GM21360 (cell line): Measurements from ENCODE around the gene SPNS3.

ENCODE experiments used
- ATAC-seq: cut with Tn5 transposase; IDR thresholded peaks from one replicate; pipeline ENCODE4 v1.9.1; 2021; ENCODE audit warnings: mild to moderate bottlenecking, moderate library complexity; ENCODE audit not compliant: unreplicated experiment

Gene SPNS3

DNA sequence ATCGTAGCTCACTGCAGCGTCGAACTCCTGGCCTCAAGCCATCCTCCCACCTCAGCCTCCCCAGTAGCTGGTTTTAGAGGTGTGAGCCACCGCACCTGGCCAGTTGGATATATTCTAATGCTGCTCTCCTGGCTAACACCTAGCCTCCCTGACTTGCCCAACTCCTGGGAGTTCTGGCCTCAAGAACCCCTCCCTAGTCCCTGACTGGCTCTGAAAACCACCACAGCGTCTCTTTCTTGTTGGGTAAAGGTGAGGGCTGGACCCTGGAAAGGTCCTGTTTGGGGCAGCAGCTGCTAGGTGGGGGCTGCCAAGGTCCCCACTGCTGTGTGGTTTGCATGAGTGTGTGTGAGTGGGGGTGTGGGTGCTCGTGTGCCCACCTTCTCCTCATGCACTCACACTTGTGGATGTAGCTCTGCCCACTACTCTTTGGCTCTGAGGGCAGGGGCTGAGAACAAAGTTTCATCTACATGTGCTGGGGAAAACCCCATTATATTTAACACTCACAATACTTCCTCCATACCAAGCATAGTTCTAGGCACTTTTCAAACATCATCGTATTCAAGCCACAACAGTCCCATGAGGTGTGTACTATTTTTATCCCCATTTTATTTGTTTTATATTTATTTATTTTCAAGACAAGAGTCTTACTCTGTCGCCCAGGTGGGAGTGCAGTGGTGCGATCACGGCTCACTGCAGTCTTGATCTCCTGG is 7.1 kb upstream of the SPNS3 start:
- ATAC-seq = no peak

DNA sequence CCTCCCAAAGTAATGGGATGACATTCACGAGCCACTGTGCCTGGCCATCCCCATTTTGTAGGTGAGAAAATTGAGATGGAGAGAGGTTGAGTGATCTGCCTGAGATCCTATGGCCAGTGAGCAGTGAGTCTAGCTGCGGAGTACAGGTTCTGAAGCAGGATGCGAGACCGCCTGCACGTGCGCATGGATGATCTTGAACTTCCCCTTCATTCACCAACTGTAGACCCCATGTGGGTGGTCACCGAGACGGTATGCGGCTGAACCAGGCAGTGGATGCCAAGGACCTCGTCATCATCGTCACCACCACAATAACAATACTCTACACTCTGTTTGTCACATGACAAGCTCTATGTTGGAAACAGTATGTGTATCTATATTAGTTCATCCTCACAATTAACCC is 6.2 kb upstream of the SPNS3 start:
- ATAC-seq = no peak

DNA sequence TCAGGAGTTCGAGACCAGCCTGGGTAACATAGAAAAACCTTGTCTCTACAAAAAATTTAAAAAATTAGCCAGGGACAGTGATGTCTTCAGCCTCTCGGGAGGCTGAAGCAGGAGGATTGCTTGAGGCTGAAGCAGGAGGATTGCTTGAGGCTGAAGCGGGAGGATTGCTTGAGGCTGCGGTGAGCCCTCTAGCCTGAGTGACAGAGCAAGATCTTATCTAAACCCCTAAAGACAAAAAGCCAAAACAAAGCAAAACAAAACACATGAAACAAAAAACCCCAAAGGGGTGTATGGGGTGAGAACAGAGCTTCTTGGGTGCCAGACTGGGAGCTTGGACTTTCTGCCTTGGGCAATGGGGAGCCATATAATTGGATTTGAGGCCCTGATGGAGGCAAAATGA is 2.6 kb downstream of the SPNS3 start:
- ATAC-seq = no peak

- ATAC-seq = no peak
Measured at GRCh38 chr17:4436846-4437245, 3.1 kb downstream of the SPNS3 start.

DNA sequence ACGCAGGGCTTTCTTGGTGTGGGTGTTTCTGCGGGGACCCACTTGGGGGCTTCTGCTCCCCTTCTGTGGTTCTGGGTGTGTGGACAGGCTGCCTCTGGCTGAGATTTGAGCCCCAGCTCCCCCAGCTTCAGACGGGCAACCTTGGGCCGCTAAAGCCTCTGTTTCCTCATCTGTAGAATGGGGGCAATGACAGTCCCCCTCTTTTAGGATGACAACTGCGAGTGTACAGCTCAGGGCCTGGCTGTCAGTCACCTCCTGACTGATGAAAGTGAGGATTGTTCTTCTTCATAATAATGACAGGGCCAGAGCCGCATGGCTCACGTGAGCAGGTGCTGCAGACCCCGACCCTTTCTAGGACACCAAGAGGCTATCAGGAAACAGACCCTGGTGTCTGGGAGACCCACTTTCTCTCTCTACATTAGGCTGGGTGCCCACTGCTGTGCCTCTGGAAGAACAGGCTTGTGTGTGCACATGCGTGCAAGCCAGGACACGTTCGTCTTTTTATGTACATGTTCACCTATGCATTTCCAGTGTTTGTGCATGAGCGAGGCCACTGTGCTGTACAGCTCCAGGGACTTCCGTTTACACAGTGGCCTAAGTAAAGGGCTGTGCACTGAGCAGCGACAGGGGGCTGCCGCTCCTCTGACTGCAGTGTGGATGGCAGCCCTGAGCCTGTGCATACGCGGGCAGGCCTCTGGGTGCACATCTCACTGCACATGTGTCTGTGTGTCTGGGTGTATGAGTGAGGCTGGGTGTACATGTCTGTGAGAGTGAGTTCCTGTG is 4.6 kb downstream of the SPNS3 start:
- no peak for ATAC-seq

GRCh38 chr17:4440021-4440420 is 6.3 kb downstream of the SPNS3 start:
- ATAC-seq = no peak

GRCh38 chr17:4440690-4441686 is 7.2 kb downstream of the SPNS3 start:
- no peak for ATAC-seq

DNA sequence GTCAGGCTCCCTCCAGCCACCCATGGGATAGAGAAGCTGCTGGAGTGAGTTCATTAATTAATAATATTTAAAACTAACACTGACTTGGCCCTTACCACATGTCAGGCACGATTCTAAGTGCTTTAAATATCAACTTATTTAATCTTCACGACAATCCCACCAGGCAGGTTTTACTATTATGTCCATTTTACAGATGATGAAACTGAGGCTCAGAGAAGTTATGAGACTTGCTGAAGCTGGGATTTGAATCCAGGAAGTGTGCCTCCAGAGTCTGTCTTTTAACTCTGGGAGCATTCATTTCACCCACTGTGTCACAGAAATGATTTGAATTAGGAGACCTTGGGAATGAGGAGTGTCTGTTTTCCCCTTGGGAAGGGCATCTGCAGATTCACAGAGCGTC is 8.8 kb downstream of the SPNS3 start:
- no peak for ATAC-seq

DNA sequence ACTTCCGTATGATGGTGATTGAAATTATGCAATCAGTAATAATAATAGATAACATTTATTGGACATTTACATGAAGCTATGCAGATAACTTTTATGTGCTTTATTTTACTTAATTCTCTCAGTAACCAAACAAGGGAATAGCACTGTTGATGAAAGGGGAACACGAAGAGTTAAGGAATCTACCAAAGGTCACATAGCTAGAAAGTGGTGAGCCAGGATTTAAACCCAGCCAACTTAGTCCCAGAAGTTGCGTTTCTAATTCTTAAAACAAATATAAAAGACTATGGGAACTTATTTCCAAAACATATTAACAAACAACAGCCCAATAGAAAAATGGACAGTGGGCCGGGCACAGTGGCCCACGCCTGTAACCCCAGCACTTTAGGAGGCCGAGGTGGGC is 9.7 kb downstream of the SPNS3 start:
- no peak for ATAC-seq

GRCh38 chr17:4444782-4445473 is 11.2 kb downstream of the SPNS3 start:
- ATAC-seq = no peak

DNA sequence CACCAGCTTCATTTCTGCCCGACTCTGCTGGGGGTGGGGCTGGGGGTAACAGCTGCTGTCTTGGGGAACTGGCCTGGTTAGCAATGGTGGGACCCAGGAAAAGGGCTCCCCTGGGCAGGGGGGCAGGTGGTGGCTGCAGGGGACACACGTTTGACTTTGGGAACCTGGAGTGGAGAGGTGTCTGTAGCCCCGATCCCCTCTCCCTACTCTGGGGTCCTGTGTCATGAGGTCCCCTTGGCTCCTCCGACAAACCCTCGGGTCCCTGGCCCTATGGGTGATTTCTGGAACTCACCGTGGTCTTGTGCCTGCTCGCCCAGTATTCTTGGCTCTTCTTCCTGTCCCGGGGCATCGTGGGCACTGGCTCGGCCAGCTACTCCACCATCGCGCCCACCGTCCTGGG is 12.0 kb downstream of the SPNS3 start:
- ATAC-seq = no peak

DNA sequence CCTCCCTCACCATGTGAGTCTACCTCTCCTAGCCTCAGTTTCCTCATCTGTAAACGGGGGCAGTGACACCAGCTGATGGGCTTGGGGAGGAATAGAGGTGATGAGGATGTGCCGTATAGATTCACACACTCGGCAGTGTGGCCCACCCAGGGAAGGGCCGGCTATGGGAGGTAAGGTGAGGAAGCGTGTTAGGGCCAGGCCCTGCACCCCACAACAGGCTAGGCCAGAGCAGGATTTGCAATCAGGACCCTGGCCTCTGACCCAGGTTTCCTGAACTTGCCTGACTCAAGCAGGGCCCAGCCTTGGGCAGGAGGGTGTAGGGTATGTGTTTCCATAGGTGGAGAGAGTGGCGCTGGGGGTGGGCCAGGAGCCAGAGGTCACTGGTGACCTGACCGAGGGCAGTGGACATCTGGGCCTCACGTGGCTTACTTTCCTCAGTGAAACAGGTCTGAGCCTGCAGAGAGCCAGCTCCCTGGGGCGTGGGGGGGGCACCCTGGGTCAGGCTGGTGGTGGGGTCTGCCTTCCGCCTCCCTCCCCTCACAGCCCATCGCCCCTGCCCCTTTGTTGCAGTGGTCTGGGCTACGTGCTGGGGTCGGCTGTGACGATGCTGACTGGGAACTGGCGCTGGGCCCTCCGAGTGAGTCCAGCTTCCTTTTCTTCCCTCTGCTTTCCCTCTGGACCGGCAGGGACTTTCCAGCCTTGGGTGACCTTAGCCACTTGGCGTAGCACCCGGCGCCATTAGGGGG is 12.8 kb downstream of the SPNS3 start:
- no peak for ATAC-seq

- no peak for ATAC-seq
Measured at GRCh38 chr17:4448197-4448980, 14.6 kb downstream of the SPNS3 start.

DNA sequence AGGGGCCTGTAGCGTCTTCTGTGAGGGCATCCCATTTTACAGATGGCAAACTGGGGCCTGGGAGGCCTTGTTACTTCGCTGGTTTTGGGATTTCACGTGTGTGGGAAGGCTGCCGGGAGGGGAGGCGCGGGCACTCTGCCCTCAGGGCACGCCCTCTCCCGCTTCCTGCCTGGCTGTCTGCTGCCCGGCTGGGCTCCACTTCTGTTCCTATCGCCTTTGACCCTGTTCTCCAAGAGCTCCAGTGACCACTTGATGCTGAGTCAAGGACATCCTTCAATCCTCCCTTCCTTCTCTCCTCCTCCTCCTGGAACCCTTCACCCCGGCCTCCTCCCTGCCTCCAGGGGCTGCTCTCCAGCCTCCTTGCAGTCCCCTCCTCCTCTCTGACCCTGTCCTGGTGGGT is 16.0 kb downstream of the SPNS3 start:
- ATAC-seq = no peak

DNA sequence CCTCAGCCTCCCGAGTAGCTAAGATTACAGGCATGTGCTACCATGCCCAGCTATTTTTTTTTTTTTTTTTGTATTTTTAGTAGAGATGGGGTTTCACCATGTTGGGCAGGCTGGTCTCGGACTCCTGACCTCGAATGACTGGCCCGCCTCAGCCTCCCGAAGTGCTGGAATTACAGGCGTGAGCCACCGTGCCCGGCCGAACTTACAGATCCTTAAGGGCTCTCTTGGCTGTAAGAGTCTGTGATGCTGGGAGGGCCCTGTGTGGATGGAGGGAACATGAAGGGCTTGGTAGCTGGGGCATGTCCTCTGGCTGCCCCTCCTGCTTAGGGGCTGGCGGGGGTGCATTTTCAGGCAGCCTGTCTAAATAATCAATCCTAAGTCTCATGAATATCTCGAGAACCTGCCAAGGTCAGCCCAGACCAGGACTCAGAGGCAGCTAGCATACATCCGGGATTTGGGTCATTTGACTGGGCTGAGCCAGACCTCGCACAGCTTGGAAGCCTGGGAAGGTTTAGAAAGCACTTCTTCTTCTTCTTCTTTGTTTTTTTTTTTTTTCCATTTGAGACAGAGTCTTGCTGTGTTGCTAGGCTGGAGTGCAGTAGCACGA is 17.1 kb downstream of the SPNS3 start:
- ATAC-seq = no peak

GRCh38 chr17:4453812-4454591 is 20.3 kb downstream of the SPNS3 start:
- no peak for ATAC-seq

GRCh38 chr17:4460661-4461060 is 26.9 kb downstream of the SPNS3 start:
- no peak for ATAC-seq

DNA sequence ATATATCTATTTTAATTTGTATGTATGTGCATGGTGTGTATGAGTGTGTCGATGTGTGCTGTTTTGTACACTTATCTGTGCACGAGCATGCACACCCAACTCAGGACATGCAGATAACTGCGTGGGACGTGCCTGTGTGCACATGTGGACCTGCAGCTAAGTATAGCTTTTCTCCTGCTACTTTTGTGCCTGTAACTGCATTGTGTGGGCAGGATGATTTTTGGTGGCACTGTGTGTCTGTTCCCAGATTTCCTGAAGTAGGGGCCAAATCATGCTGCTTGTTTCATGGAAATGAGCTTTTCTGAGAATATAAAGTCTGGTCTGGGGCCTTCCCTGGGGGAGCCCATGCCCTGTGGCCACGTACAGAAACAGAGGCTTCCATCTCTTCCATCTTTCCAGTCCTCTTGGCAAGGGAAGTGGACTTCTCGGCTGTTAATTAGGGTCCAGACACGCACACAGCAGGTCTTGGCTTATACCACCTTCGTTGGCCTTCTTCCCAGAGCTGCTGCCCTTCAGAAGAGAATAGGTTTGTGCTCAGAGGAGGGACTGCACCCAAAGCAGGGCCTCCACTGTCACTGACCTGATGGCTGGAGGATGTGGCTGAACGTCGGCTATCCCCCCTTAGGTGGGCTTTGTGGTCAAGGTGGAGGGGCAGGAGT is 30.2 kb downstream of the SPNS3 start:
- no peak for ATAC-seq
